Dermis blood vessel endothelial cell (primary cell): ENCODE results near the gene PCDHB11. TPM values are rescaled to one million over a fixed set of nuclear protein-coding genes. Genes with fewer than 3 reads are reported as not detected.
"Not testable (repeated sequence)": the region's sequence is repeated elsewhere in the genome, so short reads cannot be mapped to it uniquely, and the experiment has no call there.

ENCODE experiments used
- DNase-seq: peaks from one replicate; pipeline ENCODE4 v3.0.0; 2010
- total RNA-seq: library from RNA; depleted of rRNA; stranded (reverse); fragments of >200 nt; gene quantifications from 2 replicates; pipeline ENCODE4 v1.2.3, GENCODE V29; 2014

The PCDHB11 gene
- total RNA-seq, 1 donor from 2014 or later = 0.17 TPM

DNA sequence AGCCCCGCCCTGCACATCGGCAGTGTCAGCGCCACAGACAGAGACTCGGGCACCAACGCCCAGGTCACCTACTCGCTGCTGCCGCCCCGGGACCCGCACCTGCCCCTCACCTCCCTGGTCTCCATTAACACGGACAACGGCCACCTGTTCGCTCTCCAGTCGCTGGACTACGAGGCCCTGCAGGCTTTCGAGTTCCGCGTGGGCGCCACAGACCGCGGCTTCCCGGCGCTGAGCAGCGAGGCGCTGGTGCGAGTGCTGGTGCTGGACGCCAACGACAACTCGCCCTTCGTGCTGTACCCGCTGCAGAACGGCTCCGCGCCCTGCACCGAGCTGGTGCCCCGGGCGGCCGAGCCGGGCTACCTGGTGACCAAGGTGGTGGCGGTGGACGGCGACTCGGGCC is 47.5 kb downstream of the PCDHB11 start:
- not testable (repeated sequence) for DNase-seq

- DNase-seq = not testable (repeated sequence)
These were observed 48.0 kb downstream of the PCDHB11 start for GRCh38 chr5:141247434-141247833.

GRCh38 chr5:141250576-141250975 is 51.1 kb downstream of the PCDHB11 start:
- no peak for DNase-seq

Other genes starting within 250 kb of the PCDHB11 start
- gene PCDHAC2, start 233.2 kb upstream of the PCDHB11 start, total RNA-seq = 0.28 and 0.34 TPM in 2 replicates
- gene PCDHB1, start 148.3 kb upstream of the PCDHB11 start, total RNA-seq = not detected in 2 replicates
- 0.88 and 1.4 TPM in 2 replicates for gene PCDHB2, start 105.0 kb upstream of the PCDHB11 start, total RNA-seq
- 0.51 TPM in 2 replicates for gene PCDHB3, start 99.2 kb upstream of the PCDHB11 start, total RNA-seq
- gene PCDHB4, start 77.8 kb upstream of the PCDHB11 start, total RNA-seq = 0.17 and 0.19 TPM in 2 replicates
- gene PCDHB5, start 64.4 kb upstream of the PCDHB11 start, total RNA-seq = 1.2 and 1.7 TPM in 2 replicates
- gene PCDHB6, start 49.6 kb upstream of the PCDHB11 start, total RNA-seq = 0.05 and 0.17 TPM in 2 replicates
- 0.68 and 0.74 TPM in 2 replicates for gene PCDHB7, start 27.0 kb upstream of the PCDHB11 start, total RNA-seq
- gene PCDHB8, start 21.8 kb upstream of the PCDHB11 start, total RNA-seq = 0.14 and 0.34 TPM in 2 replicates
- 0.17 and 0.23 TPM in 2 replicates for gene PCDHB16, start 17.2 kb upstream of the PCDHB11 start, total RNA-seq
- 0.14 and 0.17 TPM in 2 replicates for gene PCDHB9, start 12.5 kb upstream of the PCDHB11 start, total RNA-seq
- gene PCDHB10, start 7.3 kb upstream of the PCDHB11 start, total RNA-seq = 0.51 and 0.70 TPM in 2 replicates
- gene PCDHB12, start 9.1 kb downstream of the PCDHB11 start, total RNA-seq = 0.47 and 0.68 TPM in 2 replicates
- gene PCDHB13, start 14.3 kb downstream of the PCDHB11 start, total RNA-seq = 1.4 TPM in 2 replicates
- 0.98 and 1.0 TPM in 2 replicates for gene PCDHB14, start 23.7 kb downstream of the PCDHB11 start, total RNA-seq
- 0.65 and 1.0 TPM in 2 replicates for gene PCDHB15, start 45.8 kb downstream of the PCDHB11 start, total RNA-seq
- gene SLC25A2, start 104.4 kb downstream of the PCDHB11 start, total RNA-seq = 0.09 and 0.34 TPM in 2 replicates
- 60.6 and 78.3 TPM in 2 replicates for gene TAF7, start 121.2 kb downstream of the PCDHB11 start, total RNA-seq
- 0.33 and 0.34 TPM in 2 replicates for gene PCDHGA1, start 130.9 kb downstream of the PCDHB11 start, total RNA-seq
- gene PCDHGA2, start 139.1 kb downstream of the PCDHB11 start, total RNA-seq = 1.4 TPM in 2 replicates
- gene PCDHGA3, start 144.2 kb downstream of the PCDHB11 start, total RNA-seq = 0.70 and 1.2 TPM in 2 replicates
- gene PCDHGB1, start 150.5 kb downstream of the PCDHB11 start, total RNA-seq = 1.4 and 1.5 TPM in 2 replicates
- 2.2 and 3.4 TPM in 2 replicates for gene PCDHGA4, start 155.4 kb downstream of the PCDHB11 start, total RNA-seq
- gene PCDHGB2, start 160.4 kb downstream of the PCDHB11 start, total RNA-seq = 0.51 and 1.7 TPM in 2 replicates
- gene PCDHGA5, start 164.5 kb downstream of the PCDHB11 start, total RNA-seq = 0.74 and 0.85 TPM in 2 replicates
- gene PCDHGB3, start 170.6 kb downstream of the PCDHB11 start, total RNA-seq = 3.6 and 3.7 TPM in 2 replicates
- 2.2 TPM in 2 replicates for gene PCDHGA6, start 174.3 kb downstream of the PCDHB11 start, total RNA-seq
- gene PCDHGA7, start 183.1 kb downstream of the PCDHB11 start, total RNA-seq = 1.0 and 1.3 TPM in 2 replicates
- gene PCDHGB4, start 188.1 kb downstream of the PCDHB11 start, total RNA-seq = 11.3 and 14.5 TPM in 2 replicates
- gene PCDHGA8, start 193.0 kb downstream of the PCDHB11 start, total RNA-seq = 0.74 and 1.4 TPM in 2 replicates
- gene PCDHGB5, start 198.3 kb downstream of the PCDHB11 start, total RNA-seq = 11.9 and 16.7 TPM in 2 replicates
- 2.9 and 3.6 TPM in 2 replicates for gene PCDHGA9, start 203.2 kb downstream of the PCDHB11 start, total RNA-seq
- gene PCDHGB6, start 208.4 kb downstream of the PCDHB11 start, total RNA-seq = 2.9 and 3.7 TPM in 2 replicates
- gene PCDHGA10, start 213.4 kb downstream of the PCDHB11 start, total RNA-seq = 4.7 and 6.0 TPM in 2 replicates
- gene PCDHGB7, start 218.1 kb downstream of the PCDHB11 start, total RNA-seq = 10.2 and 11.9 TPM in 2 replicates
- gene PCDHGA11, start 221.4 kb downstream of the PCDHB11 start, total RNA-seq = 6.8 and 10.6 TPM in 2 replicates
- 4.1 and 4.6 TPM in 2 replicates for gene PCDHGA12, start 230.9 kb downstream of the PCDHB11 start, total RNA-seq